Thoracic aorta (tissue), 2 donors: ENCODE data around the gene PYGB. TPM values are rescaled to one million over a fixed set of nuclear protein-coding genes. Genes with fewer than 3 reads are reported as not detected.

Experiments
- ATAC-seq: fragments of 150-250 bp; one replicate; pipeline ENCODE4 v1.8.0; 2017; ENCODE audit warnings: low read depth; ENCODE audit not compliant: insufficient number of reproducible peaks, low FRiP score
- DNase-seq: peaks from one replicate; pipeline ENCODE4 v3.0.0-alpha.2; 2020; ENCODE audit warnings: low spot score
- H3K27ac ChIP-seq, 2 donors: fragments of 200-600 bp; sonication (generic); 1 replicate in 1 of 2; 2 replicates in 1 of 2; pipeline ENCODE4 v1.5.1; 2016; ENCODE audit warnings: mild to moderate bottlenecking in 2 of 2, moderate library complexity in 2 of 2
- H3K27me3 ChIP-seq: fragments of 200-600 bp; sonication (generic); replicated peaks from 2 replicates; pipeline ENCODE4 v1.6.0; 2016; ENCODE audit warnings: mild to moderate bottlenecking; ENCODE audit not compliant: insufficient read depth
- H3K36me3 ChIP-seq: fragments of 200-600 bp; sonication (generic); one replicate; pipeline ENCODE4 v1.5.1; 2016
- H3K4me1 ChIP-seq, 2 donors: fragments of 200-600 bp; sonication (generic); 1 replicate in 1 of 2; 2 replicates in 1 of 2; pipeline versions ENCODE4 v1.5.1 to v1.6.0; 2016; ENCODE audit warnings: low read depth in 2 of 2, mild to moderate bottlenecking in 1 of 2; ENCODE audit not compliant: control insufficient read depth in 1 of 2
- H3K4me3 ChIP-seq: fragments of 200-600 bp; sonication (generic); 2 replicates; pipeline ENCODE4 v1.5.1; 2016; ENCODE audit warnings: mild to moderate bottlenecking
- H3K9me3 ChIP-seq: fragments of 200-600 bp; sonication (generic); 2 replicates; pipeline ENCODE4 v1.5.1; 2016
- total RNA-seq, 2 donors: library from RNA; depleted of rRNA; stranded (reverse); fragments of >200 nt; gene quantifications; one replicate each; pipeline versions ENCODE4 v1.1.0 to v1.2.3, GENCODE V29; 2016
- TF ChIP-seq, protein P1 (sequence below): fragments of 200-600 bp; sonication (generic); IDR thresholded peaks from one replicate; pipeline ENCODE4 v1.5.1; 2019; ENCODE audit warnings: antibody characterized with exemption

The PYGB gene
- total RNA-seq, 2 donors from 2014 or later = 124 to 256 TPM

GRCh38 chr20:25223179-25223661 lies 24.7 kb upstream of the PYGB start:
- Histone ChIP-seq H3K36me3 (peaks cover 6% of the 10 kb centered on the region), H3K27ac (no peak overlapping the region), H3K9me3 (no peaks in the 10 kb centered on the region), H3K4me3 (no peak overlapping the region), H3K4me1 (peaks cover 19 to 44% of the 10 kb centered on the region in 2 donors), H3K27me3 (no peaks in the 10 kb centered on the region)
- TF ChIP-seq, protein P1, sequence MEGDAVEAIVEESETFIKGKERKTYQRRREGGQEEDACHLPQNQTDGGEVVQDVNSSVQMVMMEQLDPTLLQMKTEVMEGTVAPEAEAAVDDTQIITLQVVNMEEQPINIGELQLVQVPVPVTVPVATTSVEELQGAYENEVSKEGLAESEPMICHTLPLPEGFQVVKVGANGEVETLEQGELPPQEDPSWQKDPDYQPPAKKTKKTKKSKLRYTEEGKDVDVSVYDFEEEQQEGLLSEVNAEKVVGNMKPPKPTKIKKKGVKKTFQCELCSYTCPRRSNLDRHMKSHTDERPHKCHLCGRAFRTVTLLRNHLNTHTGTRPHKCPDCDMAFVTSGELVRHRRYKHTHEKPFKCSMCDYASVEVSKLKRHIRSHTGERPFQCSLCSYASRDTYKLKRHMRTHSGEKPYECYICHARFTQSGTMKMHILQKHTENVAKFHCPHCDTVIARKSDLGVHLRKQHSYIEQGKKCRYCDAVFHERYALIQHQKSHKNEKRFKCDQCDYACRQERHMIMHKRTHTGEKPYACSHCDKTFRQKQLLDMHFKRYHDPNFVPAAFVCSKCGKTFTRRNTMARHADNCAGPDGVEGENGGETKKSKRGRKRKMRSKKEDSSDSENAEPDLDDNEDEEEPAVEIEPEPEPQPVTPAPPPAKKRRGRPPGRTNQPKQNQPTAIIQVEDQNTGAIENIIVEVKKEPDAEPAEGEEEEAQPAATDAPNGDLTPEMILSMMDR = no peak
- ATAC-seq (no peak), DNase-seq (no peak)

- no peaks in the 10 kb centered on the region for H3K27me3 ChIP-seq
- H3K4me1 ChIP-seq = peaks cover 19 to 50% of the 10 kb centered on the region in 2 donors
- peaks cover 3% of the 10 kb centered on the region for H3K36me3 ChIP-seq
- H3K9me3 ChIP-seq = no peaks in the 10 kb centered on the region
- H3K4me3 ChIP-seq = no peak overlapping the region
- no peak for DNase-seq
- no peak for ATAC-seq
- TF ChIP-seq, protein P1 = no peak
- peak overlapping the region; percentile 96 to 98 for H3K27ac ChIP-seq
These were observed 23.8 kb upstream of the PYGB start for GRCh38 chr20:25223765-25224720.

DNA sequence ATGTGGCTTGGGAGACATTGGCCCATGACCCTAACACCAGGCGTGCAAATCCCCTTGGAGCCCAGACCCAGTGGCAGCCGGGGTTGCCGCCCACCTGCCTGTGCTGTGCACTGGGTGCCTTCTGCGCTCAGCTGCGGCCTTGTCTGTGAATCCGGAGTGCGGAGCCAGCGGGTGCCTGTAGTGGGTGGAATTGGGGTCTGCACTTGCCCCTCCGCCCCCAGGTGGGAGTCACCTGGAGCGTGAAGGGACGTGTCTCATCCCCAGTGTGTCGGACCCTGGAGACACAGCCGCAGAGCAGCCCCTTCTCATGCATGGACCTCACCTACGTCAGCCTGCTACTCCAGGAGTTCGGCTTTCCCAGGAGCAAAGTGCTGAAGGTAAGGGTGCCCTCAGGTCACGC lies 22.9 kb upstream of the PYGB start:
- Histone ChIP-seq H3K9me3 (no peaks in the 10 kb centered on the region), H3K27me3 (no peaks in the 10 kb centered on the region), H3K4me1 (peaks cover 19 to 56% of the 10 kb centered on the region in 2 donors), H3K36me3 (peaks cover 3% of the 10 kb centered on the region), H3K27ac (peak overlapping the region; percentile 96 to 98), H3K4me3 (no peak overlapping the region)
- ATAC-seq (no peak), DNase-seq (no peak)
- TF ChIP-seq, protein P1 = no peak

GRCh38 chr20:25225642-25226432 lies 22.0 kb upstream of the PYGB start:
- DNase-seq (no peak), ATAC-seq (no peak)
- peaks cover 3% of the 10 kb centered on the region for H3K36me3 ChIP-seq
- H3K27ac ChIP-seq = peak overlapping the region; percentile 96 to 98
- no peaks in the 10 kb centered on the region for H3K27me3 ChIP-seq
- H3K4me1 ChIP-seq = peaks cover 19 to 56% of the 10 kb centered on the region in 2 donors
- H3K4me3 ChIP-seq = no peak overlapping the region
- H3K9me3 ChIP-seq = no peaks in the 10 kb centered on the region
- TF ChIP-seq, protein P1 = no peak
